IMR-90 (cell line): ENCODE results near the gene DDX10. TPM values are rescaled to one million over a fixed set of nuclear protein-coding genes. Genes with fewer than 3 reads are reported as not detected.

ENCODE experiments used
- ATAC-seq: fragments of 200-7000 bp; cut with Tn5 transposase; 2 replicates; pipeline ENCODE4 v1.9.1; 2020; ENCODE audit warnings: low read depth, mild to moderate bottlenecking, moderate library complexity
- BruUV-seq: library from RNA; stranded (reverse); fragments of 400-500 nt; replicated peaks from 2 replicates; lab custom pipeline; 2021; lab: Mats Ljungman, UMichigan
- CTCF ChIA-PET: fragments of 300-600 bp; formaldehyde crosslinking; extraction: SDS; loops from one replicate; lab custom pipeline; 2021; ENCODE audit warnings: antibody characterized with exemption; lab: Yijun Ruan, JAX
- POLR2A ChIA-PET: fragments of 300-600 bp; sonication (Branson Sonifier 250); formaldehyde crosslinking; loops from one replicate; lab custom pipeline; 2022; ENCODE audit warnings: antibody characterized with exemption; ENCODE audit not compliant: unreplicated experiment; lab: Charles Lee
- DNase-seq: peaks from one replicate; pipeline ENCODE4 v3.0.0; 2013
- H2AFZ ChIP-seq: replicated peaks from 2 replicates; pipeline ENCODE3; 2013; ENCODE audit warnings: low read length, mild to moderate bottlenecking; ENCODE audit not compliant: poor library complexity
- H2AK5ac ChIP-seq: 2 replicates; pipeline ENCODE4 v1.6.1; 2013; ENCODE audit warnings: low read depth, low read length, inconsistent platforms
- H2AK9ac ChIP-seq: replicated peaks from 2 replicates; pipeline ENCODE3; 2013; ENCODE audit warnings: mild to moderate bottlenecking, low read depth, low read length, moderate library complexity; ENCODE audit not compliant: poor library complexity
- H2BK120ac ChIP-seq: 2 replicates; pipeline ENCODE4 v1.6.1; 2013; ENCODE audit warnings: low read depth, low read length, inconsistent platforms
- H2BK15ac ChIP-seq: 3 replicates; pipeline ENCODE4 v1.6.1; 2013; ENCODE audit warnings: low read depth, low read length, inconsistent platforms
- H2BK20ac ChIP-seq: 2 replicates; pipeline ENCODE4 v1.6.1; 2013; ENCODE audit warnings: low read depth, mild to moderate bottlenecking, inconsistent platforms, low read length, moderate library complexity
- H2BK5ac ChIP-seq: 2 replicates; pipeline ENCODE4 v1.6.1; 2013; ENCODE audit warnings: mild to moderate bottlenecking, low read depth, low read length, inconsistent platforms; ENCODE audit not compliant: poor library complexity, severe bottlenecking
- H3K14ac ChIP-seq: replicated peaks from 2 replicates; pipeline ENCODE4 v1.6.1; 2013; ENCODE audit warnings: low read depth, low read length, inconsistent platforms
- H3K18ac ChIP-seq: 2 replicates; pipeline ENCODE4 v1.6.1; 2013; ENCODE audit warnings: low read depth, low read length, control low read depth
- H3K23ac ChIP-seq: 2 replicates; pipeline ENCODE4 v1.6.1; 2013; ENCODE audit warnings: low read depth, low read length, inconsistent platforms
- H3K27ac ChIP-seq: 2 replicates; pipeline ENCODE4 v1.5.1; 2013; ENCODE audit warnings: mild to moderate bottlenecking, control low read depth, low read length; ENCODE audit not compliant: insufficient read depth
- H3K27me3 ChIP-seq: 2 replicates; pipeline ENCODE4 v1.6.1; 2013; ENCODE audit warnings: low read length; ENCODE audit not compliant: control insufficient read depth, insufficient read depth
- H3K36me3 ChIP-seq: 2 replicates; pipeline ENCODE4 v1.6.1; 2013; ENCODE audit warnings: low read length, mixed read lengths; ENCODE audit not compliant: control insufficient read depth, insufficient read depth
- H3K4ac ChIP-seq: 2 replicates; pipeline ENCODE4 v1.6.1; 2013; ENCODE audit warnings: low read depth, low read length, inconsistent platforms
- H3K4me1 ChIP-seq: 2 replicates; pipeline ENCODE4 v1.6.1; 2013; ENCODE audit warnings: low read length, mixed read lengths; ENCODE audit not compliant: control insufficient read depth, insufficient read depth
- H3K4me2 ChIP-seq: 2 replicates; pipeline ENCODE4 v1.6.1; 2013; ENCODE audit warnings: low read depth, mild to moderate bottlenecking, control low read depth, low read length, moderate library complexity
- H3K4me3 ChIP-seq: 2 replicates; pipeline ENCODE4 v1.5.1; 2013; ENCODE audit warnings: low read depth, mild to moderate bottlenecking, control low read depth, low read length, moderate library complexity; ENCODE audit not compliant: insufficient read depth
- H3K56ac ChIP-seq: 2 replicates; pipeline ENCODE4 v1.6.1; 2013; ENCODE audit warnings: low read length, inconsistent platforms; ENCODE audit not compliant: insufficient read depth; ENCODE audit errors: extremely low read depth
- H3K79me1 ChIP-seq, 2 experiments: 2 replicates each; pipeline ENCODE4 v1.6.1; 2013; ENCODE audit warnings: low read length in 2 of 2, inconsistent platforms in 1 of 2, low read depth in 1 of 2
- H3K9ac ChIP-seq: 2 replicates; pipeline ENCODE4 v1.6.1; 2013; ENCODE audit warnings: low read depth, low read length, control low read depth
- H3K9me1 ChIP-seq: 2 replicates; pipeline ENCODE4 v1.6.1; 2013; ENCODE audit warnings: low read length, inconsistent platforms; ENCODE audit not compliant: insufficient read depth
- H3K9me3 ChIP-seq: 2 replicates; pipeline ENCODE4 v1.6.1; 2013; ENCODE audit warnings: low read length; ENCODE audit not compliant: control insufficient read depth, insufficient read depth
- H4K20me1 ChIP-seq: 2 replicates; pipeline ENCODE4 v1.6.1; 2013; ENCODE audit warnings: low read length, inconsistent platforms; ENCODE audit not compliant: insufficient read depth
- H4K5ac ChIP-seq: 2 replicates; pipeline ENCODE4 v1.6.1; 2013; ENCODE audit warnings: mild to moderate bottlenecking, low read depth, low read length, control low read depth
- H4K8ac ChIP-seq, 2 experiments: 2 replicates each; pipeline ENCODE4 v1.6.1; 2013; ENCODE audit warnings: low read depth in 2 of 2, low read length in 2 of 2, control low read depth in 1 of 2, inconsistent platforms in 1 of 2
- H4K91ac ChIP-seq: 2 replicates; pipeline ENCODE4 v1.6.1; 2013; ENCODE audit warnings: low read depth, low read length, inconsistent platforms; ENCODE audit not compliant: insufficient read depth
- CHD1 ChIP-seq: IDR thresholded peaks from 2 replicates; pipeline ENCODE4 v1.6.1; 2012; ENCODE audit warnings: low read depth, low read length, improper control_type of control experiment
- MXI1 ChIP-seq: IDR thresholded peaks from 2 replicates; pipeline ENCODE4 v1.6.1; 2012; ENCODE audit warnings: low read depth, mild to moderate bottlenecking, low read length, moderate library complexity, borderline replicate concordance
- POLR2A ChIP-seq: IDR thresholded peaks from 2 replicates; pipeline ENCODE4 v1.6.1; 2012; ENCODE audit warnings: mild to moderate bottlenecking, low read depth, low read length
- WGBS, 2 experiments: methylation state at CpG; one replicate each; pipeline versions ENCODE4 v1.1.5 to v1.1.7; 2013; ENCODE audit warnings: missing lambda C conversion rate in 2 of 2; ENCODE audit not compliant: insufficient read length in 1 of 2; ENCODE audit errors: extremely low coverage in 2 of 2; 5-methylcytosine and 5-hydroxymethylcytosine counted together
- dilution Hi-C: fragments of 300-500 bp; cut with HindIII; formaldehyde crosslinking; loops from one replicate; pipeline ENCODE4 v1.14.3; 2018; ENCODE audit warnings: low sequenced_read_pairs; ENCODE audit not compliant: unreplicated experiment
- in situ Hi-C: fragments of 300-500 bp; cut with MboI; formaldehyde crosslinking; loops from 3 replicates; pipeline ENCODE4 v1.14.3; 2019; ENCODE audit warnings: low sequenced_read_pairs, inconsistent platforms, mixed read lengths
- intact Hi-C: fragments of 100-400 bp; cut with micrococcal nuclease; formaldehyde crosslinking; loops from 2 replicates; pipeline ENCODE4 v1.10.0; 2022
- polyA plus RNA-seq, 3 experiments: library from polyadenylated mRNA; depleted of rRNA; stranded (reverse); fragments of >200 nt; gene quantifications; 2 replicates each; pipeline ENCODE4 v1.2.3, GENCODE V29; 2012; ENCODE audit warnings: low replicate concordance in 1 of 3
- total RNA-seq: library from RNA; depleted of rRNA; stranded (reverse); fragments of >200 nt; gene quantifications from 2 replicates; pipeline ENCODE4 v1.2.3, GENCODE V29; 2012
- TF ChIP-seq, protein P1 (sequence below): fragments of 150-350 bp; IDR thresholded peaks from 2 replicates; pipeline ENCODE4 v1.6.1; 2017; ENCODE audit warnings: mild to moderate bottlenecking, antibody characterized with exemption, low read length, low read depth

The DDX10 gene
- total and polyA plus RNA-seq, 2 of the 4 experiments (the other 2 are of a cell fraction), result 20.0 to 31.9 TPM

DNA sequence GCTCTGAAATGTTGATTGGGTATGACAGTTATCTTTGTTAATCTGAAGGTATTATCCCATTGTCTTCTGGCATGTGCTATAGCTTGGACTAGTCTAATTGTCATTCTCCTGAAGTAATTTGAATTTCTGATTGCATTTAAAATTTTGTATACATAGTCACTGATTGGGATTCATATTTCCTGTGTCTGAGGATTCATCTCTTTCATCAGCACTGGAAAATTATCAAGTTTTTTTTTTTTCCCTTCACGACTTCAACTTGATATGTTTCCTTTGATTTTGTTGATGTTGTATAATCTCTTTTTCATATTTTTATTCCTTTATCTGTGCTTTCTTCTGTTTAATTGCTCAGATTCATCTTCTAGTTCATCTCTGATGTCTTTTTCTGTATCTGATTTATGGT lies 104.1 kb downstream of the DDX10 start:
- Histone ChIP-seq H3K4me1 (no peaks in the 10 kb centered on the region; the same call in 1 of the 2 replicates), H3K27ac (peak overlapping the region; percentile 44; the same call in 1 of the 2 replicates), H3K36me3 (no peaks in the 10 kb centered on the region), H3K23ac (no peak overlapping the region), H3K14ac (no peak overlapping the region), H2AK5ac (no peak overlapping the region), H3K9me1 (peaks cover 2% of the 10 kb centered on the region; the same call in 1 of the 2 replicates), H3K4ac (no peak overlapping the region), H3K56ac (no peak overlapping the region), H3K4me3 (no peak overlapping the region), H2BK20ac (no peak overlapping the region), H3K4me2 (no peak overlapping the region), H2AFZ (no peak overlapping the region), H2BK15ac (no peak overlapping the region), H3K18ac (no peak overlapping the region), H3K27me3 (no peaks in the 10 kb centered on the region), H4K20me1 (no peaks in the 10 kb centered on the region), H4K8ac (no peak overlapping the region), H4K91ac (no peak overlapping the region), H3K9me3 (no peaks in the 10 kb centered on the region), H4K5ac (no peak overlapping the region), H2BK120ac (no peak overlapping the region), H2AK9ac (no peak overlapping the region), H3K79me1 (peaks cover 12% of the 10 kb centered on the region in 2 experiments), H2BK5ac (no peak overlapping the region), H3K9ac (no peak overlapping the region)
- ChIA-PET POLR2A (no interaction called here), CTCF (no interaction called here)
- dilution Hi-C loops, result no loop called here
- WGBS, 2 experiments, result no CpG with 5 or more reads among the region's 1 CpG
- in situ Hi-C loops, result no loop called here
- ATAC-seq (no peak), DNase-seq (no peak)
- intact Hi-C loops, result no loop called here
- TF ChIP-seq CHD1 (no peak), MXI1 (no peak), POLR2A (no peak)
- TF ChIP-seq, protein P1, sequence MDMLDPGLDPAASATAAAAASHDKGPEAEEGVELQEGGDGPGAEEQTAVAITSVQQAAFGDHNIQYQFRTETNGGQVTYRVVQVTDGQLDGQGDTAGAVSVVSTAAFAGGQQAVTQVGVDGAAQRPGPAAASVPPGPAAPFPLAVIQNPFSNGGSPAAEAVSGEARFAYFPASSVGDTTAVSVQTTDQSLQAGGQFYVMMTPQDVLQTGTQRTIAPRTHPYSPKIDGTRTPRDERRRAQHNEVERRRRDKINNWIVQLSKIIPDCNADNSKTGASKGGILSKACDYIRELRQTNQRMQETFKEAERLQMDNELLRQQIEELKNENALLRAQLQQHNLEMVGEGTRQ, result no peak
- no TSS peak for BruUV-seq
